ENCODE results near the gene TLE6. TPM values are rescaled to one million over a fixed set of nuclear protein-coding genes. Genes with fewer than 3 reads are reported as not detected.
"Not testable (repeated sequence)": the region's sequence is repeated elsewhere in the genome, so short reads cannot be mapped to it uniquely, and the experiment has no call there.

Gene TLE6
- total and polyA plus RNA-seq, 4 donors, result 0.47 to 2.8 (median 1.2) TPM

GRCh38 chr19:2989236-2989946 is 12.0 kb downstream of the TLE6 start (continued):
- TF ChIP-seq REST (IDR thresholded peaks at IDR 0.05), result no peak
- TF ChIP-seq GABPA (IDR thresholded peaks at IDR 0.05 in 1 of 2, conservative IDR thresholded peaks at IDR 0.05 in 1 of 2), result no peak
- no peak for TF ChIP-seq NR2F2 (IDR thresholded peaks at IDR 0.05)
- TF ChIP-seq FOXA2 (IDR thresholded peaks at IDR 0.05), result no peak
- TF ChIP-seq SP1 (IDR thresholded peaks at IDR 0.05), result no peak
- TF ChIP-seq JUND (IDR thresholded peaks at IDR 0.05), result no peak
- TF ChIP-seq EGR1 (IDR thresholded peaks at IDR 0.05; ENCODE audit: low read depth in 2 of 2), result no peak
- no peak for TF ChIP-seq ZBTB33 (IDR thresholded peaks at IDR 0.05)

GRCh38 chr19:2992333-2992732 is 15.0 kb downstream of the TLE6 start:
- H3K27me3 ChIP-seq (ENCODE audit: control insufficient read depth in 4 of 4, insufficient read depth in 4 of 4, low read length in 3 of 4); H3K4me3 ChIP-seq (ENCODE audit: low read depth in 1 of 3, low read length in 3 of 3); H3K9me3 ChIP-seq (ENCODE audit: control insufficient read depth in 4 of 4, low read length in 3 of 4); H3K9ac ChIP-seq (ENCODE audit: low read depth in 1 of 2, low read length in 2 of 2); H3K4me1 ChIP-seq (ENCODE audit: control insufficient read depth in 4 of 4, insufficient read depth in 4 of 4, low read length in 3 of 4); H3K36me3 ChIP-seq (ENCODE audit: control insufficient read depth in 4 of 4, insufficient read depth in 3 of 4, low read depth in 1 of 4, low read length in 3 of 4); H3K27ac ChIP-seq (ENCODE audit: low read depth in 1 of 2, low read length in 2 of 2); DNase-seq (ENCODE audit: low spot score): not testable (repeated sequence)
- WGBS, result 92% methylated on average over 11 of the region's 11 CpGs

GRCh38 chr19:2992958-2993357 is 15.6 kb downstream of the TLE6 start:
- H3K4me1 ChIP-seq (ENCODE audit: control insufficient read depth in 4 of 4, insufficient read depth in 4 of 4, low read length in 3 of 4), result no peaks in the 10 kb centered on the region
- H3K27ac ChIP-seq (ENCODE audit: low read depth in 1 of 2, low read length in 2 of 2), result no peak overlapping the region
- H3K27me3 ChIP-seq (ENCODE audit: control insufficient read depth in 4 of 4, insufficient read depth in 4 of 4, low read length in 3 of 4), result no peaks in the 10 kb centered on the region
- no peak overlapping the region for H3K4me3 ChIP-seq (ENCODE audit: low read depth in 1 of 3, low read length in 3 of 3)
- no peak overlapping the region for H3K9ac ChIP-seq (ENCODE audit: low read depth in 1 of 2, low read length in 2 of 2)
- H3K36me3 ChIP-seq (ENCODE audit: control insufficient read depth in 4 of 4, insufficient read depth in 3 of 4, low read depth in 1 of 4, low read length in 3 of 4), result peaks cover 0 to 3% (median under 1%) of the 10 kb centered on the region in 4 donors
- DNase-seq (ENCODE audit: low spot score), result no peak
- 84% methylated on average over 14 of the region's 14 CpGs for WGBS
- H3K9me3 ChIP-seq (ENCODE audit: control insufficient read depth in 4 of 4, low read length in 3 of 4), result no peaks in the 10 kb centered on the region
- TF ChIP-seq YY1 (IDR thresholded peaks at IDR 0.05) (no peak), TAF1 (conservative IDR thresholded peaks at IDR 0.05) (no peak), SP1 (IDR thresholded peaks at IDR 0.05) (no peak), CTCF (IDR thresholded peaks at IDR 0.05; ENCODE audit: low read depth, low read length, missing input control) (no peak), ATF3 (IDR thresholded peaks at IDR 0.05) (no peak), FOXA1 (IDR thresholded peaks at IDR 0.05) (no peak), FOXA2 (IDR thresholded peaks at IDR 0.05) (no peak), EGR1 (IDR thresholded peaks at IDR 0.05; ENCODE audit: low read depth in 2 of 2) (no peak), RAD21 (IDR thresholded peaks at IDR 0.05) (no peak), JUND (IDR thresholded peaks at IDR 0.05) (no peak), RXRA (IDR thresholded peaks at IDR 0.05) (no peak), HNF4G (IDR thresholded peaks at IDR 0.05) (no peak), REST (IDR thresholded peaks at IDR 0.05) (no peak), MAX (IDR thresholded peaks at IDR 0.05) (no peak), NR2F2 (IDR thresholded peaks at IDR 0.05) (no peak)

Data from liver (tissue), 9 donors.